Left cardiac atrium (tissue), 4 donors: Measurements from ENCODE around the gene JAK2. TPM values are rescaled to one million over a fixed set of nuclear protein-coding genes. Genes with fewer than 3 reads are reported as not detected.
"Not testable (repeated sequence)": the region's sequence is repeated elsewhere in the genome, so short reads cannot be mapped to it uniquely, and the experiment has no call there.

Experiments
- ATAC-seq, 2 donors: fragments of 200-7000 bp; cut with Tn5 transposase; one replicate each; pipeline ENCODE4 v1.9.1; 2020; ENCODE audit warnings: mild to moderate bottlenecking in 2 of 2, moderate library complexity in 2 of 2
- DNase-seq: peaks from one replicate; pipeline ENCODE4 v3.0.0-alpha.2; 2020
- intact Hi-C, 2 donors: fragments of 100-400 bp; cut with DNase I; formaldehyde crosslinking; loops; one replicate each; pipeline versions ENCODE4 v1.14.1 to v1.15.1; 2022 to 2023
- long read RNA-seq: library from polyadenylated mRNA; unstranded; transcript quantifications from one replicate; pipeline ENCODE4 v2.0.0, GENCODE V29; 2021
- total RNA-seq, 2 donors: library from RNA; stranded (reverse); fragmentation: NEBNext Ultra II Directional; extraction: Animal tissue kit (Norgen Biotek cat#: 25700); gene quantifications; one replicate each; pipeline ENCODE4 v1.2.1, GENCODE V29; 2021
- donor health status: DM: no; HTN: yes; CAD: no.
- donor health status: DM: no; HTN: yes; CAD: no; lungs with severe emphysema.
- donor health status: DM: yes; HTN: yes; CAD: no.
- donor health status: Dilated cardiomyopathy.

JAK2 gene
- 10 to 100 TPM; 11.4 to 11.8 TPM for total RNA-seq
- long read RNA-seq, partial matches to known transcripts, result 5 of 8 reads
- long read RNA-seq, other reads (novel, unspliced or antisense), result 3 of 8 reads

DNA sequence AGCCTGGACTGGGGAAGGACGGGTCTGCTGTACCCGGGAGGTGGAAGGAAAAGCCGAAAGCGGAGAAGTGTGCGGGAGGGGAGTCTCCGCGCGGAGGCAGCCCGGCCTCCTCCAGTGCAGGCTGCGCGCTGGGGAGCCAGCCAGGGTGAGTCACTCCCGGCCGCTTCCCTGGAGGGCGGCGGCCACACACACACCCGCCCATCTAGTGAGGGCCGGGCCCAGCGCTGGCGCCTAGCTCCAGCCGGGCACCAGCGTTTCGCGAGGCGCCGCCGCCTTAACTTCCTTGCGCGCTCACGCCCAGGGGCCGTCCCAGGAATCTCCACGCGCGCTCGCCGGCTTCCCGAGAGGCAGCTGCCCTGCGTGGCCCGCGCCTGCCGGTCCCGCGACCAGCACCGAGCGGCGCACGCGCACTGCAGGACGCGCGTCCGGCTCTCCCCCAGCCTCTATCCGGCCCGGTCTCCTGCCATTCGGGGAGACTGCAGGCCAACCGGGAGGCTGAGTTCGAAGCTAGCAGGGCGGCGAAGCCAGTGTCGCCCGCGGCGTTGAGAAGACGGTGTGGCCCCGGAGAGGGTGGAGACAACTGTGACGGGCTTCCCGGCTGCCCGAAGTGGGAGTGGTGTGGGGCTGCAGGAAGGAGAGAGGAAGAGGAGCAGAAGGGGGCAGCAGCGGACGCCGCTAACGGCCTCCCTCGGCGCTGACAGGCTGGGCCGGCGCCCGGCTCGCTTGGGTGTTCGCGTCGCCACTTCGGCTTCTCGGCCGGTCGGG, at the start of gene JAK2:
TSS of gene JAK2 (plus strand) at position 652 of the 765 bp plus-strand sequence. CDS start 36,716 bp downstream, outside the sequence.
- peak; percentile 92 to 98 for ATAC-seq
- intact Hi-C loops, result loop anchor here (5.0 to 10.0 kb wide), 3 partner anchors 190 to 243 kb away; partner anchors contain the start of genes AK3 (in 1 of the 2) and RCL1 (in 1 of the 2)

GRCh38 chr9:4936277-4936676, 48.8 kb upstream of the JAK2 start:
- intact Hi-C loops, result no loop called here
- no peak for ATAC-seq
- no peak for DNase-seq

More for the DNA sequence above, at the start of gene JAK2:
- peak; percentile 94 for DNase-seq

DNA sequence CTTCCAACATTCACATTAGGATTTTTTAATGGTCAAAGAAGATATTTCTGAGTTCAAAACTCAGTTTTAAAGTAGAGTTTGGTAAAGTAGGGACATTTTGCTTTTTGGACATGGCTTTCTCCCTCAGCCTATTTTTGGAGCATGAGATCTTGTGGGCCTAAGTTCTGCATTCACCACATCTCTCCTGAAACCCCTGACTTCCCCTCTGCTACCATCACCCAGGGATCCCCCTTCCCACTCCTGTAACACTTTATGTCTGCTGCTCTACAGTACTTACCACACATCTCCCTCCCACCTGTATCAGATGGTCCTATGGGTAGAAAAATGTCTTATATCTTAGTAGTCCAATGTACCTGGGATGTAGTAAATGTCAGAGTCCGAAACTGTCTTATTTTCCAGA, 48.2 kb upstream of the JAK2 start:
- ATAC-seq, result no peak
- no peak for DNase-seq
- intact Hi-C loops, result no loop called here

- intact Hi-C loops, result no loop called here
- DNase-seq (no peak), ATAC-seq (no peak)
Observed at GRCh38 chr9:4937446-4937845, 47.6 kb upstream of the JAK2 start.

DNA sequence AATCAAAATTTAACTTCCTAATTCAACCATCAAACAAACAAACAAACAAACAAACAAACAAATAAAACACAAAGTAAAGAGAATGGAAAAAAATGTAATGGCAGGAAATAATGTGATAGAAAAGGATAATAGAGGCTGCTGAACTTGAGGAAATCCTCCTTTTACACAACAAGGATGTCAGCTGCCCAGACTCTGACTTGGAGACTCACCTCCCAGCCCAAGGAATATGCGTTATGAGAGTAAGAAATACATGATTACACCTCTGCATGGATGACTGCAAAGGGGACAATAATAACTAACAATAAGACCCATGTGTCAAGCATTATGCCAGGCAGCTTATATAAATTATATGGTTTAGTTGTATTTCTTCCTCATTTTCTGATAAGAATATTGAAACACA, 46.6 kb upstream of the JAK2 start:
- ATAC-seq (no peak), DNase-seq (no peak)
- intact Hi-C loops, result no loop called here

- intact Hi-C loops, result no loop called here
- peak in 1 of 2 donors; percentile 66 for ATAC-seq
- DNase-seq, result no peak
Observed at GRCh38 chr9:4939118-4939561, 45.9 kb upstream of the JAK2 start.

DNA sequence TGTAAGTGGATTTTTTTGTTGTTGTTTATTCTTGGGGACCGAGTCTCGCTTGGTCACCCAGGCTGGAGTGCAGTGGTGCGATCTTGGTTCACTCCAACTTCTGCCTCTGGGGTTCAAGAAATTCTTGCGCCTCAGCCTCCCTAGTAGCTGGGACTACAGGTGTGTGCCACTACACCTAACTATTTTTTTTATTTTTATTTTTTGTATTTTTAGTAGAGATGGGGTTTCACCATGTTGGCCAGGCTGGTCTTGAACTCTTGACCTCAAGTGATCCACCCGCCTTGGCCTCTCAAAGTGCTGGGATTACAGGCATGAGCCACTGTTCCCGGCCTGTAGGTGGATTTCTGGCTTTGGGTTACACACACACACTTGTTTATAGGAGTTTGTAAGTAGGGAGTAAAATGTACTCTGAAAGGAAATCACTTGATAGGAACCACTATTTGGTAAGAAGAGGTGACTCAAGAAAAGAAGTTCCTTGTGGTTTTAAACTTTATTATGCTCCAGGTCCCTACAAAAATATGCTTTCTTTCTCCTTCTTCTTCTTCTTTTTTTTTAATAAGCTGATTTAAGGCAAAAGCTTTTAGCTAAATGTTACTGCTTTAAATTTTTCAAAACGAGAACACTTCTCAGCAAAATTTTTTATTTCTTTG, 42.9 kb upstream of the JAK2 start:
- ATAC-seq, result peak in 1 of 2 donors; percentile 51
- intact Hi-C loops, DNase-seq: not testable (repeated sequence)

DNA sequence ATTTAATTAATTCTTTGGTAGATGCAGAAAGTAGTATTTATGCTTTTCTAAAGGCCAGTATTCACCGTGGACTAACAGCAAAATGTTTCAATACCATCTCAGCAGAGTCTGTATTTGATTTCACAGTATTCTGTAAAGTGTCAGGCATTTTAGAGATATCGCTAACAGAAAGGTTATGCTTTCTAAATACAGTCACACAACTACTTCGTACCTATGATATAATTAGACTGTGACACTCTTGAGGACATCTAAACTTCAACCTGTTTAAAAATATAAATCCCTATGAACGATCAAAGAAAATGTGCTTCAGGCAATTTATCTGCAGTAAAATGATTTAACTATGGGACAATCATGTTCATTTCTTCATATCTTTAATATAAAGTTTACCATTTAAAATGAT, 41.7 kb upstream of the JAK2 start:
- intact Hi-C loops, result no loop called here
- DNase-seq (no peak), ATAC-seq (no peak)

- DNase-seq, ATAC-seq, intact Hi-C loops: not testable (repeated sequence)
Observed at GRCh38 chr9:4944431-4945211, 40.5 kb upstream of the JAK2 start.

GRCh38 chr9:4946937-4947336, 38.1 kb upstream of the JAK2 start:
- DNase-seq (no peak), ATAC-seq (no peak)
- intact Hi-C loops, result no loop called here

GRCh38 chr9:4955836-4956235, 29.2 kb upstream of the JAK2 start:
- intact Hi-C loops, result no loop called here
- no peak for DNase-seq
- ATAC-seq, result no peak

- no peak for DNase-seq
- no peak for ATAC-seq
- intact Hi-C loops, result no loop called here
Observed at GRCh38 chr9:4959031-4959430, 26.0 kb upstream of the JAK2 start.

GRCh38 chr9:4962085-4962484, 23.0 kb upstream of the JAK2 start:
- DNase-seq (no peak), ATAC-seq (no peak)
- intact Hi-C loops, result no loop called here

GRCh38 chr9:4964540-4964939, 20.5 kb upstream of the JAK2 start:
- ATAC-seq (no peak), DNase-seq (no peak)
- intact Hi-C loops, result no loop called here

DNA sequence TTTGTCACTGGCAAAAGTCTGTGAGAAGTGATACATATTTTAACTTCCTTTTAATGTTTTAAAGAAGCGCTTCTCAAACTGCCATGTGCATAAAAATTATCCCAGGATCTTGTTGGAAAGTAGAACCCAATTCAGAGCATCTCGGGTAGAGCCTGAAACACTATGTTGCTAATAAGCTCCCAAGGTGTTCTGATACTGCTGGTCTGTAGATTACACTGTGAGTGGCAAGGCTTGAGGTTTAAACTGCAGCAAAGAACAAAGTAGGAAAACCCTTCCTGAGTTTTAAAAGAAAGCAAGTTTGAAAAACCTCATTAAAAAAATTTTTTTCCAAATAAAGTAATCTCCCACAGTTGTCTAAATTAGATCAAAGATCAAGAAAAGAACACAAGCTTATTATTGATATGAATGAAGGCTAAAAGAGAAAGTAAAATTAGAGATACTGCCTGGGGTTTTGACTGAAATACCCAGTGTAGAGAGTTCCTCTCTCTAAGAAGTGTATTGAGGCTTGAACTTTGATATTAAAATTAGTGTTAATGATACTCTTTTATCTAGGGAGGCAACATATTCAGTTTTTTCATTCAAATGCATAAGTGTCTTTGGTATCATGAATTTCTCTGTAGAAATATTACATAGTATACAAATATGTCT, 19.8 kb upstream of the JAK2 start:
- intact Hi-C loops, result no loop called here
- no peak for DNase-seq
- no peak for ATAC-seq

- intact Hi-C loops, result no loop called here
- no peak for DNase-seq
- peak in 1 of 2 donors; percentile 72 for ATAC-seq
Observed at GRCh38 chr9:4967523-4967922, 17.5 kb upstream of the JAK2 start.

DNA sequence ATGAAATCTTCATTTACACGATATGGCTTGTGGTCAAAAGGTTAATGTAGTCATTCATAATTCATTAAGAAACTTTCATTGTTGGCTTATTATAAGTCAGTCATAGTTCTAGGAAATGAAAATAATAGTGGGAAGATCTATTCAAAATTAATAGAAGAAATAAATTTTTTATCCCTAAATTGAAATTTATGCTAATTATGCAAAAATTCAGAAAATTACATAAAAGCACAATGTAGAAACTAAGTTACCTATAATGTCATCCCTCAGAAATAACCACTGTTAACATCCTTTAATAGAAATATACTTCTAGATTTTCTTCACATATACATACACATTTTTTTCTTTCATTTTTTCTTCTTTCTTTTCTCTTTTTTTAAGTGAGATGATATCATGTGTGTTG, 15.9 kb upstream of the JAK2 start:
- ATAC-seq (no peak), DNase-seq (no peak)
- intact Hi-C loops, result no loop called here

DNA sequence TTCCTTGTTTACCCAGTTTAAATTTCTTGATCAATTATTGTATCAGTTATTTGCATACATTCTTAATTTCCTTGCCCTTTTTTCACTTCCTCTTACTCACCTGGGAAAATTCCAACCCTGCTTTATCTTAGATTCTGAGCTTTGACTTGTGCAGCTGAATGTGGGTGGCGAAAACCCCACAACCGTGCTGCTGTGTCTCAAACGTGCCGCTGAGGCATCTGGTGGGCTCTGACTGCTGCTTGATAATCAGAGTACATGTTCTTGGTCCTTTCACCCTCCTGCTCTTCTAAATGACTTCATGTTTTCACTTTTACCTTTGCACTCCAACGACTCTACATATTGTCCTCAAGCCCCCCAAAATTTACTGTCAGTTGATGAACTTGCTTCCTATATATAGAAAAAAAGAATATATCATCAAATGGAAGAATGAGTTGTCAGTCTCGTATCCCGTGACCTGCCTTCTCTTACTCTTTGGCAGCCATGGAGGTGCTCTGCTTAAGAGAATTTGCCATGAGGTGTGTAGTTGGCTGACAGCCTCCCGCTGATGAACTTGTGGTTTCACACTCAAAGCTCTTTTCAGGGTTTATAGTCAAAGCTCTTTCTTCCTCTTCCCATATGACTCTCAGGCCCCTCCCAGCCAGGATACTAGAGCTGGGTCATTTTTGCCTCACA, 14.0 kb upstream of the JAK2 start:
- DNase-seq (no peak), ATAC-seq (no peak)
- intact Hi-C loops, result no loop called here

- ATAC-seq (no peak), DNase-seq (no peak)
- intact Hi-C loops, result no loop called here
Observed at GRCh38 chr9:4973246-4973645, 11.8 kb upstream of the JAK2 start.
